Stomach (tissue), 9 donors: ENCODE data around the gene LAMP1. TPM values are rescaled to one million over a fixed set of nuclear protein-coding genes. Genes with fewer than 3 reads are reported as not detected.
A peak's percentile ranks its signal among the peaks of the same experiment; 100 is the strongest.

Experiments used
- DNase-seq, 2 donors: peaks; one replicate each; pipeline versions ENCODE4 v3.0.0 to v3.0.0-alpha.2; 2013 to 2019
- H3K27ac ChIP-seq, 5 donors: fragments of 200-600 bp in 4 of 5; sonication (generic) in 4 of 5; one replicate each; pipeline ENCODE4 v1.5.1; 2013 to 2019; ENCODE audit warnings: mild to moderate bottlenecking in 1 of 5, moderate library complexity in 1 of 5
- H3K27me3 ChIP-seq, 3 donors: fragments of 200-600 bp; sonication (generic); one replicate each; pipeline ENCODE4 v1.5.1; 2017 to 2019; ENCODE audit warnings: mixed run types in 1 of 3
- H3K36me3 ChIP-seq, 4 donors: fragments of 200-600 bp; sonication (generic); 1 replicate in 3 of 4; 2 replicates in 1 of 4; pipeline ENCODE4 v1.5.1; 2016 to 2019
- H3K4me1 ChIP-seq, 4 donors: fragments of 200-600 bp; sonication (generic); one replicate each; pipeline ENCODE4 v1.5.1; 2016 to 2019
- H3K4me3 ChIP-seq, 4 donors: fragments of 200-600 bp; sonication (generic) in 3 of 4; one replicate each; pipeline ENCODE4 v1.5.1; 2016 to 2019; ENCODE audit warnings: mild to moderate bottlenecking in 1 of 4
- H3K9me3 ChIP-seq, 4 donors: fragments of 200-600 bp; sonication (generic); one replicate each; pipeline ENCODE4 v1.5.1; 2016 to 2019
- CTCF ChIP-seq, 7 experiments: fragments of 450-650 bp in 4 of 7; fragments of 200-600 bp in 3 of 7; sonication (generic) in 3 of 7; IDR thresholded peaks; one replicate each; pipeline ENCODE4 v1.5.1; 2016 to 2019; ENCODE audit warnings: antibody characterized with exemption in 7 of 7, control low read depth in 2 of 7, mild to moderate bottlenecking in 1 of 7
- EP300 ChIP-seq: sonication (generic); formaldehyde crosslinking; IDR thresholded peaks from one replicate; pipeline ENCODE4 v1.6.1; 2017; ENCODE audit warnings: antibody characterized with exemption
- POLR2A ChIP-seq, 4 donors: fragments of 450-650 bp; IDR thresholded peaks; one replicate each; pipeline ENCODE4 v1.6.1; 2016; ENCODE audit warnings: antibody characterized with exemption in 4 of 4, control low read depth in 2 of 4, mild to moderate bottlenecking in 1 of 4, moderate library complexity in 1 of 4
- POLR2AphosphoS5 ChIP-seq, 3 donors: sonication (generic); formaldehyde crosslinking; IDR thresholded peaks; one replicate each; pipeline ENCODE4 v1.6.1; 2016; ENCODE audit warnings: antibody characterized with exemption in 3 of 3
- WGBS, 5 donors: extraction: QIAGEN DNeasy Blood & Tissue Kit in 3 of 5; methylation state at CpG; one replicate each; pipeline versions ENCODE4 v1.1.5 to v1.1.7; 2013 to 2018; 5-methylcytosine and 5-hydroxymethylcytosine counted together
- intact Hi-C: fragments of 100-400 bp; cut with DNase I; formaldehyde crosslinking; loops from one replicate; pipeline ENCODE4 v1.15.1; 2023; ENCODE audit warnings: low total_unique reads
- polyA plus RNA-seq, 3 donors: library from polyadenylated mRNA; stranded (reverse); fragments of 200-250 nt; gene quantifications; one replicate each; pipeline ENCODE4 v1.2.3, GENCODE V29; 2013
- total RNA-seq, 5 donors: library from RNA; depleted of rRNA; stranded (reverse); fragments of >200 nt; gene quantifications; one replicate each; pipeline versions ENCODE4 v1.1.0 to v1.2.3, GENCODE V29; 2014 to 2016
- donor health status: healthy with polysubstance abuse.
- donor health status: Bipolar disorder and iron deficiency.
- donor health status: healthy.

The LAMP1 gene
- total and polyA plus RNA-seq, 8 donors: 20.9 to 121 (median 50.0) TPM

- peak in 1 of 2 donors; percentile 47 for DNase-seq
- H3K27me3 ChIP-seq: peaks cover 0 to 29% (median 21%) of the 10 kb centered on the region in 3 donors
- H3K36me3 ChIP-seq: no peaks in the 10 kb centered on the region
- peaks cover 8 to 38% (median 29%) of the 10 kb centered on the region in 4 donors for H3K4me1 ChIP-seq
- no peaks in the 10 kb centered on the region for H3K9me3 ChIP-seq
- TF ChIP-seq POLR2AphosphoS5 (IDR thresholded peaks at IDR 0.05): no peak
- no peak for TF ChIP-seq EP300
- TF ChIP-seq POLR2A (IDR thresholded peaks at IDR 0.05): no peak
- no peak for TF ChIP-seq CTCF (IDR thresholded peaks at IDR 0.05)
- peak overlapping the region; percentile 50 to 84 (median 75) for H3K27ac ChIP-seq
- intact Hi-C loops: no loop called here
- peak overlapping the region; percentile 51 to 79 (median 64) for H3K4me3 ChIP-seq
- WGBS, 5 donors: 15 to 31% (median 22%) methylated on average over 18 to 34 of the region's 41 CpGs
Measured at GRCh38 chr13:113364311-113364889, 67.4 kb downstream of the LAMP1 start.

GRCh38 chr13:113364901-113365582 lies 68.0 kb downstream of the LAMP1 start:
- no peaks in the 10 kb centered on the region for H3K36me3 ChIP-seq
- peaks cover 0 to 29% (median 21%) of the 10 kb centered on the region in 3 donors for H3K27me3 ChIP-seq
- no peaks in the 10 kb centered on the region for H3K9me3 ChIP-seq
- 79 to 87% (median 85%) methylated on average over 31 to 41 of the region's 41 CpGs for WGBS, 5 donors
- peak overlapping the region; percentile 51 to 79 (median 64) for H3K4me3 ChIP-seq
- no peak for TF ChIP-seq POLR2A (IDR thresholded peaks at IDR 0.05)
- TF ChIP-seq CTCF (IDR thresholded peaks at IDR 0.05): no peak
- no peak for TF ChIP-seq EP300
- no peak for TF ChIP-seq POLR2AphosphoS5 (IDR thresholded peaks at IDR 0.05)
- peak in 1 of 2 donors; percentile 23 for DNase-seq
- peak overlapping the region; percentile 50 to 84 (median 75) for H3K27ac ChIP-seq
- peaks cover 8 to 36% (median 27%) of the 10 kb centered on the region in 4 donors for H3K4me1 ChIP-seq
- intact Hi-C loops: no loop called here

- Histone ChIP-seq H3K36me3 (no peaks in the 10 kb centered on the region), H3K4me1 (peaks cover 8 to 36% (median 25%) of the 10 kb centered on the region in 4 donors), H3K4me3 (no peak overlapping the region), H3K27me3 (peaks cover 0 to 29% (median 21%) of the 10 kb centered on the region in 3 donors), H3K27ac (peak overlapping the region in 1 of 5 donors; percentile 84), H3K9me3 (no peaks in the 10 kb centered on the region)
- intact Hi-C loops: no loop called here
- DNase-seq: peak in 1 of 2 donors; percentile 15
- 92 to 94% (median 94%) methylated on average over 19 to 22 of the region's 22 CpGs for WGBS, 5 donors
- TF ChIP-seq EP300 (no peak), POLR2A (IDR thresholded peaks at IDR 0.05) (no peak), POLR2AphosphoS5 (IDR thresholded peaks at IDR 0.05) (no peak), CTCF (IDR thresholded peaks at IDR 0.05) (no peak)
Measured at GRCh38 chr13:113365583-113365970, 68.5 kb downstream of the LAMP1 start.

GRCh38 chr13:113365971-113366588 lies 69.0 kb downstream of the LAMP1 start:
- Histone ChIP-seq H3K27ac (no peak overlapping the region), H3K9me3 (no peaks in the 10 kb centered on the region)
- WGBS, 5 donors: 71 to 88% (median 77%) methylated on average over 9 of the region's 9 CpGs

More at GRCh38 chr13:113365971-113366588, 69.0 kb downstream of the LAMP1 start:
- H3K4me3 ChIP-seq: no peak overlapping the region
- intact Hi-C loops: no loop called here
- H3K4me1 ChIP-seq: peaks cover 8 to 36% (median 25%) of the 10 kb centered on the region in 4 donors
- TF ChIP-seq CTCF (IDR thresholded peaks at IDR 0.05): no peak
- TF ChIP-seq POLR2A (IDR thresholded peaks at IDR 0.05): no peak
- no peak for TF ChIP-seq POLR2AphosphoS5 (IDR thresholded peaks at IDR 0.05)
- H3K27me3 ChIP-seq: peaks cover 0 to 29% (median 21%) of the 10 kb centered on the region in 3 donors
- no peaks in the 10 kb centered on the region for H3K36me3 ChIP-seq
- DNase-seq: peak in 1 of 2 donors; percentile 23
